Lower leg skin (tissue), 3 donors: ENCODE measurements around the gene SCRN2.

Experiments used
- CTCF ChIP-seq, 3 donors: fragments of 450-650 bp; IDR thresholded peaks; one replicate each; pipeline ENCODE4 v1.5.1; 2016; ENCODE audit warnings: antibody characterized with exemption in 3 of 3, mild to moderate bottlenecking in 3 of 3, moderate library complexity in 2 of 3
- POLR2A ChIP-seq, 2 donors: fragments of 450-650 bp; IDR thresholded peaks; one replicate each; pipeline ENCODE4 v1.6.1; 2016 to 2017; ENCODE audit warnings: antibody characterized with exemption in 2 of 2, mild to moderate bottlenecking in 1 of 2, moderate library complexity in 1 of 2

DNA sequence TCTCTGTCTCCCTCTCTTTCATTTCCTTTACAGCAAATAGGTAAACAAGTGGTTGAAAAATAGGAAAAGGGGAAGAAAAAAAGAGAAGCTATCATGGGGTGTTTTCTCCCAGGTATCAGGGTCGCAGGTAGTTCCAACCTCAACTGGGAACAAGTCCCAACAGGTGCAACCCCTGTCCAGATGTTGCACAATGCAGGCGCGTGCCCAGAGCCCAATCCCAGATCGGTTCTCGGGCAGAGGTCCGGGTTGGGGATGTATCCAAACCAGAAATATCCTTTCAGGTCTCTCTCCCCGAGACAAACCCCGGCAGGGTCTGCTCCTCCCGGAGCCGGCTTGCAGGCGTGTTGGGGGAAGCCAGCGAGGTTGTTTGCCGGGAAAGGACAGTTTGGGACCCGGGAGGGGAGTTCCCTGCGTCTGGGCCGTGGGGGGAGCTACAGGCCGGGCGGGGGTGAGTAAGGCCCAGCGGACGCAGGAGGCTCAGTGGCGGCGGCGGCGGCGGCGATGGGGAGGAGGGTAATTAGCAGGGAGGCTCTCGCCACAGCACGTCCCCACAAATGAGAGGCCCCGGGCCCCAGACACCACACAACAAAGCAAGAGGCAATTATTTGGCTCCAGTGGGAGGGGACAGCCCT lies 31.1 kb upstream of the SCRN2 start:
- no peak for TF ChIP-seq POLR2A (IDR thresholded peaks at IDR 0.05)
- TF ChIP-seq CTCF (IDR thresholded peaks at IDR 0.05), result no peak
